ENCODE results near the gene NOS1AP. TPM values are rescaled to one million over a fixed set of nuclear protein-coding genes. Genes with fewer than 3 reads are reported as not detected.

The NOS1AP gene
- total and polyA plus RNA-seq, 4 donors: 0.97 to 4.8 (median 3.0) TPM

DNA sequence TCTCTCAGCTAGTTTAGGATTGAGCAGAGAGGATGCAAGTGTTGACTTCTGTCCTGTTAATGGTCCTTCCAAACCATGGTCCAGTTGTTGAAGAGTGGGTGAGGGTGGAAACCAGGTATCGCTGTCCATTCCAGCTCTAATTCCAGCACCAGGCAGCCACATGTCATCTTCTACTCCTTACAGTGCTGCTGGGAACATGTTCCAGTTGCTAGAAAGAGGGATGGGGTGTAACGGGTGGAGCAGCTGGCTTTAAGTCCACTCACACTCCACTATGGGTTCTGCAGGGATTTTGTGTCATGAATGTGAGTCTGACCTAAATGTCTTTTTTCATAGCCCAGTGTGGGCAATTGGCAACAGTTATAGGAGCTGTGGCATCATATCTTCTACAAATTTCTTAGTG, 25.2 kb downstream of the NOS1AP start:
- DNase-seq: no peak
- WGBS, 2 donors: 97 to 98% methylated on average over 2 of the region's 2 CpGs

GRCh38 chr1:162107911-162108310, 38.4 kb downstream of the NOS1AP start:
- Histone ChIP-seq H3K27me3 (ENCODE audit: control insufficient read depth in 1 of 2, insufficient read depth in 2 of 2, low read length in 1 of 2) (no peaks in the 10 kb centered on the region), H3K27ac (ENCODE audit: low read depth in 1 of 2, low read length in 2 of 2) (no peak overlapping the region), H3K4me3 (ENCODE audit: low read length in 2 of 2) (no peak overlapping the region), H3K36me3 (ENCODE audit: control insufficient read depth in 1 of 2, insufficient read depth in 2 of 2, low read length in 1 of 2) (no peaks in the 10 kb centered on the region), H3K4me1 (ENCODE audit: control insufficient read depth in 1 of 2, insufficient read depth in 2 of 2, low read length in 2 of 2) (peaks cover 0 to 4% of the 10 kb centered on the region in 2 donors), H3K9me3 (ENCODE audit: control insufficient read depth, low read length) (no peaks in the 10 kb centered on the region)
- WGBS, 2 donors: 87 to 89% methylated on average over 3 of the region's 3 CpGs
- intact Hi-C loops (cut with DNase I): no loop called here
- no peak for ATAC-seq (ENCODE audit: low FRiP score)
- no peak for DNase-seq

More for the DNA sequence above, 25.2 kb downstream of the NOS1AP start:
- no peak overlapping the region for H3K4me3 ChIP-seq (ENCODE audit: low read length in 2 of 2)
- no peaks in the 10 kb centered on the region for H3K9me3 ChIP-seq (ENCODE audit: control insufficient read depth, low read length)
- H3K27ac ChIP-seq (ENCODE audit: low read depth in 1 of 2, low read length in 2 of 2): no peak overlapping the region
- peaks cover 0 to 6% of the 10 kb centered on the region in 2 donors for H3K4me1 ChIP-seq (ENCODE audit: control insufficient read depth in 1 of 2, insufficient read depth in 2 of 2, low read length in 2 of 2)
- intact Hi-C loops (cut with DNase I): no loop called here
- H3K36me3 ChIP-seq (ENCODE audit: control insufficient read depth in 1 of 2, insufficient read depth in 2 of 2, low read length in 1 of 2): no peaks in the 10 kb centered on the region
- ATAC-seq (ENCODE audit: low FRiP score): no peak
- H3K27me3 ChIP-seq (ENCODE audit: control insufficient read depth in 1 of 2, insufficient read depth in 2 of 2, low read length in 1 of 2): no peaks in the 10 kb centered on the region

DNA sequence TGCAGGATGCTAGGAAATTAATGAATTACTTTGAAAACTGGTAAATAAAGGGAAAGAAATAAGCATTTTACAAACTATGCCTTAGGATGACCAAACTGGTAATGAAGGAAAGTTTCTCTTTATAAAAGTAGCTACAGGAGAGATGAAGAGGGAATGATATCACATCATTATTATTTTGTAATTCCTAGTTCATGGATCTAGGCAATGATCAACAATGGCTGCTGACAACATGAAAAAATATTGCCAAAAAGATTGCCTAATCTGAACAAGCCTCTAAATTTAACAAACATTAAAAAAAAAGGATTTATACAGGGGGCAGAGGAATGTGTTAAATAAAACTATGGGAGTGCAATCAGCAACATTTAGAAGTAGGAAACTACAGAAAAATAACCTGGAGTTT, 38.9 kb downstream of the NOS1AP start:
- Histone ChIP-seq H3K36me3 (ENCODE audit: control insufficient read depth in 1 of 2, insufficient read depth in 2 of 2, low read length in 1 of 2) (no peaks in the 10 kb centered on the region), H3K9me3 (ENCODE audit: control insufficient read depth, low read length) (no peaks in the 10 kb centered on the region), H3K27me3 (ENCODE audit: control insufficient read depth in 1 of 2, insufficient read depth in 2 of 2, low read length in 1 of 2) (no peaks in the 10 kb centered on the region), H3K4me1 (ENCODE audit: control insufficient read depth in 1 of 2, insufficient read depth in 2 of 2, low read length in 2 of 2) (peaks cover 0 to 4% of the 10 kb centered on the region in 2 donors), H3K4me3 (ENCODE audit: low read length in 2 of 2) (no peak overlapping the region), H3K27ac (ENCODE audit: low read depth in 1 of 2, low read length in 2 of 2) (no peak overlapping the region)
- no peak for ATAC-seq (ENCODE audit: low FRiP score)
- DNase-seq: no peak
- intact Hi-C loops (cut with DNase I): no loop called here

GRCh38 chr1:162110910-162111309, 41.4 kb downstream of the NOS1AP start:
- H3K27me3 ChIP-seq (ENCODE audit: control insufficient read depth in 1 of 2, insufficient read depth in 2 of 2, low read length in 1 of 2): no peaks in the 10 kb centered on the region
- peaks cover 0 to 4% of the 10 kb centered on the region in 2 donors for H3K4me1 ChIP-seq (ENCODE audit: control insufficient read depth in 1 of 2, insufficient read depth in 2 of 2, low read length in 2 of 2)
- intact Hi-C loops (cut with DNase I): no loop called here
- no peak overlapping the region for H3K4me3 ChIP-seq (ENCODE audit: low read length in 2 of 2)
- H3K27ac ChIP-seq (ENCODE audit: low read depth in 1 of 2, low read length in 2 of 2): no peak overlapping the region
- ATAC-seq (ENCODE audit: low FRiP score) (no peak), DNase-seq (no peak)
- H3K9me3 ChIP-seq (ENCODE audit: control insufficient read depth, low read length): no peaks in the 10 kb centered on the region
- no peaks in the 10 kb centered on the region for H3K36me3 ChIP-seq (ENCODE audit: control insufficient read depth in 1 of 2, insufficient read depth in 2 of 2, low read length in 1 of 2)

- no peak overlapping the region for H3K27ac ChIP-seq (ENCODE audit: low read depth in 1 of 2, low read length in 2 of 2)
- intact Hi-C loops (cut with DNase I): no loop called here
- no peak for DNase-seq
These were observed 42.1 kb downstream of the NOS1AP start for GRCh38 chr1:162111572-162111971.

DNA sequence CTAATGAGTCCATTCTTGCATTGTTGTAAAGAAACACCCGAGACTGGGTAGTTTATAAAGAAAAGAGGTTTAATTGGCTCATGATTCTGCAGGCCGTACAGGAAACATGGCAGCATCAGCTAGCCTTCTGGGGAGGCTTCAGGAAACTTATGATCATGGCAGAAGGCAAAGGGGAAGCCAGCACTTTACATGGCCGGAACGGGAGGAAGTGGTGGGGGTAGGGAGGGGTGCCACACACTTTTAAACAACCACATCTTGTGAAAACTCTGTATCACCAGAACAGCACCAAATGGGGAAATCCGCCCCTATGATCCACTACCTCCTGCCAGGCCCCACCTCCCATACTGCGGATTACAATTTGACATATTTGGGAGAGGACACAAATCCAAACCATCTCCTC, 43.9 kb downstream of the NOS1AP start:
- Histone ChIP-seq H3K36me3 (ENCODE audit: control insufficient read depth in 1 of 2, insufficient read depth in 2 of 2, low read length in 1 of 2) (no peaks in the 10 kb centered on the region), H3K4me1 (ENCODE audit: control insufficient read depth in 1 of 2, insufficient read depth in 2 of 2, low read length in 2 of 2) (peaks cover 0 to 4% of the 10 kb centered on the region in 2 donors), H3K27ac (ENCODE audit: low read depth in 1 of 2, low read length in 2 of 2) (no peak overlapping the region), H3K4me3 (ENCODE audit: low read length in 2 of 2) (no peak overlapping the region), H3K27me3 (ENCODE audit: control insufficient read depth in 1 of 2, insufficient read depth in 2 of 2, low read length in 1 of 2) (no peaks in the 10 kb centered on the region), H3K9me3 (ENCODE audit: control insufficient read depth, low read length) (no peaks in the 10 kb centered on the region)
- ATAC-seq (ENCODE audit: low FRiP score): no peak
- WGBS, 2 donors: 73 to 75% methylated on average over 6 of the region's 6 CpGs
- DNase-seq: no peak
- intact Hi-C loops (cut with DNase I): no loop called here

More at GRCh38 chr1:162111572-162111971, 42.1 kb downstream of the NOS1AP start:
- Histone ChIP-seq H3K27me3 (ENCODE audit: control insufficient read depth in 1 of 2, insufficient read depth in 2 of 2, low read length in 1 of 2) (no peaks in the 10 kb centered on the region), H3K4me1 (ENCODE audit: control insufficient read depth in 1 of 2, insufficient read depth in 2 of 2, low read length in 2 of 2) (peaks cover 0 to 4% of the 10 kb centered on the region in 2 donors), H3K4me3 (ENCODE audit: low read length in 2 of 2) (no peak overlapping the region), H3K9me3 (ENCODE audit: control insufficient read depth, low read length) (no peaks in the 10 kb centered on the region), H3K36me3 (ENCODE audit: control insufficient read depth in 1 of 2, insufficient read depth in 2 of 2, low read length in 1 of 2) (no peaks in the 10 kb centered on the region)
- peak; percentile 42 for ATAC-seq (ENCODE audit: low FRiP score)
- WGBS, 2 donors: 38 to 44% methylated on average over 4 of the region's 4 CpGs

- H3K27me3 ChIP-seq (ENCODE audit: control insufficient read depth in 1 of 2, insufficient read depth in 2 of 2, low read length in 1 of 2): no peaks in the 10 kb centered on the region
- intact Hi-C loops (cut with DNase I): no loop called here
- H3K4me3 ChIP-seq (ENCODE audit: low read length in 2 of 2): no peak overlapping the region
- ATAC-seq (ENCODE audit: low FRiP score): no peak
- H3K27ac ChIP-seq (ENCODE audit: low read depth in 1 of 2, low read length in 2 of 2): no peak overlapping the region
- H3K36me3 ChIP-seq (ENCODE audit: control insufficient read depth in 1 of 2, insufficient read depth in 2 of 2, low read length in 1 of 2): no peaks in the 10 kb centered on the region
- H3K4me1 ChIP-seq (ENCODE audit: control insufficient read depth in 1 of 2, insufficient read depth in 2 of 2, low read length in 2 of 2): peaks cover 0 to 2% of the 10 kb centered on the region in 2 donors
- H3K9me3 ChIP-seq (ENCODE audit: control insufficient read depth, low read length): no peaks in the 10 kb centered on the region
- WGBS, 2 donors: 93 to 95% methylated on average over 3 of the region's 3 CpGs
- DNase-seq: no peak
These were observed 47.7 kb downstream of the NOS1AP start for GRCh38 chr1:162117039-162117774.

GRCh38 chr1:162118063-162118462, 48.6 kb downstream of the NOS1AP start:
- no peak overlapping the region for H3K4me3 ChIP-seq (ENCODE audit: low read length in 2 of 2)
- no peak overlapping the region for H3K27ac ChIP-seq (ENCODE audit: low read depth in 1 of 2, low read length in 2 of 2)
- 93% methylated on average over 9 of the region's 9 CpGs for WGBS, 2 donors
- no peak for DNase-seq
- H3K36me3 ChIP-seq (ENCODE audit: control insufficient read depth in 1 of 2, insufficient read depth in 2 of 2, low read length in 1 of 2): no peaks in the 10 kb centered on the region
- no peaks in the 10 kb centered on the region for H3K4me1 ChIP-seq (ENCODE audit: control insufficient read depth in 1 of 2, insufficient read depth in 2 of 2, low read length in 2 of 2)
- intact Hi-C loops (cut with DNase I): no loop called here
- no peaks in the 10 kb centered on the region for H3K9me3 ChIP-seq (ENCODE audit: control insufficient read depth, low read length)
- ATAC-seq (ENCODE audit: low FRiP score): no peak
- no peaks in the 10 kb centered on the region for H3K27me3 ChIP-seq (ENCODE audit: control insufficient read depth in 1 of 2, insufficient read depth in 2 of 2, low read length in 1 of 2)

- WGBS, 2 donors: 85 to 92% methylated on average over 6 of the region's 6 CpGs
- Histone ChIP-seq H3K9me3 (ENCODE audit: control insufficient read depth, low read length) (no peaks in the 10 kb centered on the region), H3K4me1 (ENCODE audit: control insufficient read depth in 1 of 2, insufficient read depth in 2 of 2, low read length in 2 of 2) (peaks cover 0 to 3% of the 10 kb centered on the region in 2 donors), H3K36me3 (ENCODE audit: control insufficient read depth in 1 of 2, insufficient read depth in 2 of 2, low read length in 1 of 2) (no peaks in the 10 kb centered on the region), H3K27me3 (ENCODE audit: control insufficient read depth in 1 of 2, insufficient read depth in 2 of 2, low read length in 1 of 2) (no peaks in the 10 kb centered on the region), H3K27ac (ENCODE audit: low read depth in 1 of 2, low read length in 2 of 2) (no peak overlapping the region), H3K4me3 (ENCODE audit: low read length in 2 of 2) (no peak overlapping the region)
- ATAC-seq (ENCODE audit: low FRiP score) (no peak), DNase-seq (no peak)
- intact Hi-C loops (cut with DNase I): no loop called here
These were observed 59.3 kb downstream of the NOS1AP start for GRCh38 chr1:162128693-162129356.

All from aorta (tissue), 5 donors.